ENCODE data around the gene SYNCRIP. TPM values are rescaled to one million over a fixed set of nuclear protein-coding genes. Genes with fewer than 3 reads are reported as not detected.

The SYNCRIP gene
- total and polyA plus RNA-seq, 2 of the 13 experiments (the other 11 are each of a cell fraction or from before 2014, with no cell fraction given): 8.1 to 112 TPM

DNA sequence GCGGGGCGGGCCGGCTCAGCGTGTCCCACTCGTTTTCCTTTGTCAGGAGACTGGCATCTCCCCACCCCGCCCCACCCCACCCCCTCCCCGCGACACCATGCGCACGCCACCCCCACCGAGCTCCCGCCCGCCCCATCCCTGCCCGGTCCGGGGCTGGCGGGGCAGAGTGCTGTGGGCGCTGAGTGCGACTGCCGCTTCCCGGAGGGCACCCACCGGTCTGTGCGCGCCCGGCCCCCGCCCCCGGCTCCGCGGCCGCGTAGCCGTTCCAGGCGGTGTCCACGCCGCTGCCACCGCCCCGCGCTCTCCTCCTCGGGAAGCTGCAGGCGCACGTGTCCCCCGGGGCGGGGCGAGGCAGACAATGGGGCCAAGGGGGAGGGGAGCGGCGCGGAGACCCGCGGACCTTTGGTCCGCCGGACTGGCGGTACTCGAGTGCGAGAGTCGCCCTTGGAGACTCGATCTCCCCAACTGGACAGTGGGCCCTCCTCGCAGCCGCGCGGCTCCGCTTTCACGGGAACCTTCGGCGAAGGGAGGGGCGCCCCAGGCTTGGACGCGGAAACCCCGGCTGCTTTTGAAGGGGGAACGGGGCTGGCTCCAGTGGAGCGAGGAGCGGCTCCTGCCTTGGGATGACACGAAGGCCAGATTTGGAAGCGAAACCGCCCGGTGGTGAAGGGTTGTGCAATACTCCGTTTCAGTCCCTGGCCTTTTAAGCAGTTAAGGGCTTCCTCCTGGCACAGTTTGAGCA, 1.0 kb upstream of the SYNCRIP start (continued):
- TF ChIP-seq, protein P1, sequence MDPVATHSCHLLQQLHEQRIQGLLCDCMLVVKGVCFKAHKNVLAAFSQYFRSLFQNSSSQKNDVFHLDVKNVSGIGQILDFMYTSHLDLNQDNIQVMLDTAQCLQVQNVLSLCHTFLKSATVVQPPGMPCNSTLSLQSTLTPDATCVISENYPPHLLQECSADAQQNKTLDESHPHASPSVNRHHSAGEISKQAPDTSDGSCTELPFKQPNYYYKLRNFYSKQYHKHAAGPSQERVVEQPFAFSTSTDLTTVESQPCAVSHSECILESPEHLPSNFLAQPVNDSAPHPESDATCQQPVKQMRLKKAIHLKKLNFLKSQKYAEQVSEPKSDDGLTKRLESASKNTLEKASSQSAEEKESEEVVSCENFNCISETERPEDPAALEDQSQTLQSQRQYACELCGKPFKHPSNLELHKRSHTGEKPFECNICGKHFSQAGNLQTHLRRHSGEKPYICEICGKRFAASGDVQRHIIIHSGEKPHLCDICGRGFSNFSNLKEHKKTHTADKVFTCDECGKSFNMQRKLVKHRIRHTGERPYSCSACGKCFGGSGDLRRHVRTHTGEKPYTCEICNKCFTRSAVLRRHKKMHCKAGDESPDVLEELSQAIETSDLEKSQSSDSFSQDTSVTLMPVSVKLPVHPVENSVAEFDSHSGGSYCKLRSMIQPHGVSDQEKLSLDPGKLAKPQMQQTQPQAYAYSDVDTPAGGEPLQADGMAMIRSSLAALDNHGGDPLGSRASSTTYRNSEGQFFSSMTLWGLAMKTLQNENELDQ (CRISPR knock-in tag; IDR thresholded peaks at IDR 0.05; ENCODE audit: borderline replicate concordance): no peak
- TF ChIP-seq SP1 (IDR thresholded peaks at IDR 0.05) (no peak), SP1 (CRISPR knock-in tag; IDR thresholded peaks at IDR 0.05) (peak; percentile 67), NR2F2 (IDR thresholded peaks at IDR 0.05; ENCODE audit: borderline replicate concordance, low read depth) (no peak), PHB2 (IDR thresholded peaks at IDR 0.05; ENCODE audit: partially characterized antibody) (no peak), SYNCRIP (IDR thresholded peaks at IDR 0.05; ENCODE audit: insufficient read depth, low read depth, low read length) (no peak), ZFP36L1 (CRISPR knock-in tag; IDR thresholded peaks at IDR 0.05) (no peak; the same call in 1 of the 2 replicates), MATR3 (CRISPR knock-in tag; IDR thresholded peaks at IDR 0.05) (no peak), MAFK (conservative IDR thresholded peaks at IDR 0.05 in 1 of 2, IDR thresholded peaks at IDR 0.05 in 1 of 2; ENCODE audit: low read length in 2 of 2) (no peak), RCOR2 (CRISPR knock-in tag; IDR thresholded peaks at IDR 0.05) (peak; percentile 29; the same call in 1 of the 2 replicates), MED8 (CRISPR knock-in tag; IDR thresholded peaks at IDR 0.05; ENCODE audit: insufficient replicate concordance) (peak; percentile 77), NBN (conservative IDR thresholded peaks at IDR 0.05) (no peak), RFX3 (CRISPR knock-in tag; IDR thresholded peaks at IDR 0.05) (no peak), ZMAT3 (CRISPR knock-in tag; conservative IDR thresholded peaks at IDR 0.05) (no peak; the same call in 1 of the 2 replicates), PCBP1 (IDR thresholded peaks at IDR 0.05; ENCODE audit: borderline replicate concordance, low read depth, low read length) (no peak), CHCHD3 (CRISPR knock-in tag; IDR thresholded peaks at IDR 0.05) (no peak), KAT7 (CRISPR knock-in tag; IDR thresholded peaks at IDR 0.05; ENCODE audit: borderline replicate concordance) (no peak), AKAP8 (CRISPR knock-in tag; IDR thresholded peaks at IDR 0.05) (no peak), ATF1 (CRISPR knock-in tag; IDR thresholded peaks at IDR 0.05) (no peak), FOXA1 (IDR thresholded peaks at IDR 0.05) (no peak), FOXA1 (CRISPR knock-in tag; IDR thresholded peaks at IDR 0.05) (no peak), ZNF331 (CRISPR knock-in tag; IDR thresholded peaks at IDR 0.05) (peak; percentile 66; the same call in 1 of the 2 replicates), ZNF282 (IDR thresholded peaks at IDR 0.05; ENCODE audit: partially characterized antibody) (no peak)
- TF ChIP-seq, protein P2, sequence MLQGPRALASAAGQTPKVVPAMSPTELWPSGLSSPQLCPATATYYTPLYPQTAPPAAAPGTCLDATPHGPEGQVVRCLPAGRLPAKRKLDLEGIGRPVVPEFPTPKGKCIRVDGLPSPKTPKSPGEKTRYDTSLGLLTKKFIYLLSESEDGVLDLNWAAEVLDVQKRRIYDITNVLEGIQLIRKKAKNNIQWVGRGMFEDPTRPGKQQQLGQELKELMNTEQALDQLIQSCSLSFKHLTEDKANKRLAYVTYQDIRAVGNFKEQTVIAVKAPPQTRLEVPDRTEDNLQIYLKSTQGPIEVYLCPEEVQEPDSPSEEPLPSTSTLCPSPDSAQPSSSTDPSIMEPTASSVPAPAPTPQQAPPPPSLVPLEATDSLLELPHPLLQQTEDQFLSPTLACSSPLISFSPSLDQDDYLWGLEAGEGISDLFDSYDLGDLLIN (CRISPR knock-in tag; IDR thresholded peaks at IDR 0.05; ENCODE audit: borderline replicate concordance): 0 out of 2 replicates have a peak, but pooled peaks have one; percentile 69
- TF ChIP-seq, protein P3, sequence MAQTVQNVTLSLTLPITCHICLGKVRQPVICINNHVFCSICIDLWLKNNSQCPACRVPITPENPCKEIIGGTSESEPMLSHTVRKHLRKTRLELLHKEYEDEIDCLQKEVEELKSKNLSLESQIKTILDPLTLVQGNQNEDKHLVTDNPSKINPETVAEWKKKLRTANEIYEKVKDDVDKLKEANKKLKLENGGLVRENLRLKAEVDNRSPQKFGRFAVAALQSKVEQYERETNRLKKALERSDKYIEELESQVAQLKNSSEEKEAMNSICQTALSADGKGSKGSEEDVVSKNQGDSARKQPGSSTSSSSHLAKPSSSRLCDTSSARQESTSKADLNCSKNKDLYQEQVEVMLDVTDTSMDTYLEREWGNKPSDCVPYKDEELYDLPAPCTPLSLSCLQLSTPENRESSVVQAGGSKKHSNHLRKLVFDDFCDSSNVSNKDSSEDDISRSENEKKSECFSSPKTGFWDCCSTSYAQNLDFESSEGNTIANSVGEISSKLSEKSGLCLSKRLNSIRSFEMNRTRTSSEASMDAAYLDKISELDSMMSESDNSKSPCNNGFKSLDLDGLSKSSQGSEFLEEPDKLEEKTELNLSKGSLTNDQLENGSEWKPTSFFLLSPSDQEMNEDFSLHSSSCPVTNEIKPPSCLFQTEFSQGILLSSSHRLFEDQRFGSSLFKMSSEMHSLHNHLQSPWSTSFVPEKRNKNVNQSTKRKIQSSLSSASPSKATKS (CRISPR knock-in tag; IDR thresholded peaks at IDR 0.05): no peak
- TF ChIP-seq, protein P4, sequence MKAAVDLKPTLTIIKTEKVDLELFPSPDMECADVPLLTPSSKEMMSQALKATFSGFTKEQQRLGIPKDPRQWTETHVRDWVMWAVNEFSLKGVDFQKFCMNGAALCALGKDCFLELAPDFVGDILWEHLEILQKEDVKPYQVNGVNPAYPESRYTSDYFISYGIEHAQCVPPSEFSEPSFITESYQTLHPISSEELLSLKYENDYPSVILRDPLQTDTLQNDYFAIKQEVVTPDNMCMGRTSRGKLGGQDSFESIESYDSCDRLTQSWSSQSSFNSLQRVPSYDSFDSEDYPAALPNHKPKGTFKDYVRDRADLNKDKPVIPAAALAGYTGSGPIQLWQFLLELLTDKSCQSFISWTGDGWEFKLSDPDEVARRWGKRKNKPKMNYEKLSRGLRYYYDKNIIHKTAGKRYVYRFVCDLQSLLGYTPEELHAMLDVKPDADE (CRISPR knock-in tag; IDR thresholded peaks at IDR 0.05): 0 out of 2 replicates have a peak, but pooled peaks have one; percentile 2

Measured in HepG2 (cell line).